ENCODE data around the gene GRAMD2A.

GRCh38 chr15:72162569-72162968 is 35.0 kb downstream of the GRAMD2A start:
- no peak for TF ChIP-seq CTCF (IDR thresholded peaks at IDR 0.05)
- no peak for TF ChIP-seq POLR2A (IDR thresholded peaks at IDR 0.05)
